GM12864 (cell line): Measurements from ENCODE around the gene EPS15.

ENCODE experiments used
- DNase-seq: peaks from one replicate; pipeline ENCODE4 v3.0.0-alpha.2; 2011; ENCODE audit warnings: low read depth
- H3K4me3 ChIP-seq: 2 replicates; pipeline ENCODE4 v1.5.1; 2011; ENCODE audit warnings: mild to moderate bottlenecking, low read depth, low read length, control low read depth
- TF ChIP-seq, protein P1 (sequence below): IDR thresholded peaks from 2 replicates; pipeline ENCODE4 v1.5.1; 2011; ENCODE audit warnings: low read depth, mild to moderate bottlenecking, moderate library complexity, low read length, control low read depth, inconsistent platforms; ENCODE audit errors: missing control alignments

EPS15 gene

DNA sequence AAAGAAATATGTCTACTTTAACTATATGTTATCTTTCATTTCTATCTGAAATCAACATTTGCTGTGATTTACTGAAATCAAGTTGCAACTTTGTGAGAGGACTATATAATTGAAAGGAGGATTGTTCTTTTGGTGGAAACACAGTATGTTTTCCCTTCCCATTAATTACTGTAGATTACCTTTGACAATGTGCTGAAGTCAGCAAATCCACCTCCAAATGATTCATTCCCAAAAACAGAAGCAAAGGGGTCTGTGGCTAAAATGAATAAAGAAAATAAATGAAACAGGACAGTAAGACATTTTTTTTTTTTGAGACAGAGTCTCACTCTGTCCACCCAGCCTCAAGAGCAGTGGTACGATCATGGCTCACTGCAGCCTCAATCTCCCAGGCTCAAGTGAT, 153.3 kb downstream of the EPS15 start:
- DNase-seq = no peak
- TF ChIP-seq, protein P1, sequence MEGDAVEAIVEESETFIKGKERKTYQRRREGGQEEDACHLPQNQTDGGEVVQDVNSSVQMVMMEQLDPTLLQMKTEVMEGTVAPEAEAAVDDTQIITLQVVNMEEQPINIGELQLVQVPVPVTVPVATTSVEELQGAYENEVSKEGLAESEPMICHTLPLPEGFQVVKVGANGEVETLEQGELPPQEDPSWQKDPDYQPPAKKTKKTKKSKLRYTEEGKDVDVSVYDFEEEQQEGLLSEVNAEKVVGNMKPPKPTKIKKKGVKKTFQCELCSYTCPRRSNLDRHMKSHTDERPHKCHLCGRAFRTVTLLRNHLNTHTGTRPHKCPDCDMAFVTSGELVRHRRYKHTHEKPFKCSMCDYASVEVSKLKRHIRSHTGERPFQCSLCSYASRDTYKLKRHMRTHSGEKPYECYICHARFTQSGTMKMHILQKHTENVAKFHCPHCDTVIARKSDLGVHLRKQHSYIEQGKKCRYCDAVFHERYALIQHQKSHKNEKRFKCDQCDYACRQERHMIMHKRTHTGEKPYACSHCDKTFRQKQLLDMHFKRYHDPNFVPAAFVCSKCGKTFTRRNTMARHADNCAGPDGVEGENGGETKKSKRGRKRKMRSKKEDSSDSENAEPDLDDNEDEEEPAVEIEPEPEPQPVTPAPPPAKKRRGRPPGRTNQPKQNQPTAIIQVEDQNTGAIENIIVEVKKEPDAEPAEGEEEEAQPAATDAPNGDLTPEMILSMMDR = no peak
- no peak overlapping the region for H3K4me3 ChIP-seq

DNA sequence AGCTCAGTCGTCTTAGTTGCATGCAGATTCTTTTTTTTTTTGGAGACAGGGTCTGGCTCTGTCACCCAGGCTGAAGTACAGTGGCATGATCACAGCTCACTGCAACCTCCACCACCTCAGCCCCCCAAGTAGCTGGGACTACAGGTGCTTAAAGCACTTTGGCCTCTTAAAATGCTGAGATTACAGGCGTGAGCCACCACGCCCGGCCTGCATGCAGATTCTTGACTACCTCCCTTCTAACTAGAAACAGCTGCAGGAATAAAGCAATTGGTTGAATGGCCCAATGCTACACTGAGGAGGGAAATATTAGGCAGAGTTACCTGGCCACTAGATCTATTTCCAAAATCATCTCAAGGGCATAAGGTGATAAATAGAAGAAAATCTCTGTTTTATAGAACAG, 159.2 kb downstream of the EPS15 start:
- no peak for DNase-seq
- TF ChIP-seq, protein P1 = no peak
- H3K4me3 ChIP-seq = no peak overlapping the region

DNA sequence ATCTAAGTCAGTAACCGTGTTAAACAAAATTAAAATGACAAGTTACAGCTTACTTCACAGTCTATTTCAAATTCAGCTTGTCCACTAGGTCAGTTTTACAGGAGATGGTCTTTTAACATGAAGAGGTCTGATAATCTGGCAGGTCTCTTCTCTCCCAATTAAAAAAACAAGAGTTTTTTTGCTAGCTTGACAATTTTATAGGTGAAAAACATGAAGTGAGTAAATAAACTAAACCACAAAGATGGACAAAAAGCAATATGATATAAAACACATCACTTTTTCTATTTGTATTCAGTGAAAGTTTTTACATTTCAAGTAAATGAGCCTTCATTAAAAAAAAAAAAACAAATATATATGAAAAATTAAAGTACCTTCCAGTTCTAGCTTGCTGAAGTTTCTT, 163.7 kb downstream of the EPS15 start:
- DNase-seq = no peak
- TF ChIP-seq, protein P1 = no peak
- H3K4me3 ChIP-seq = no peak overlapping the region

DNA sequence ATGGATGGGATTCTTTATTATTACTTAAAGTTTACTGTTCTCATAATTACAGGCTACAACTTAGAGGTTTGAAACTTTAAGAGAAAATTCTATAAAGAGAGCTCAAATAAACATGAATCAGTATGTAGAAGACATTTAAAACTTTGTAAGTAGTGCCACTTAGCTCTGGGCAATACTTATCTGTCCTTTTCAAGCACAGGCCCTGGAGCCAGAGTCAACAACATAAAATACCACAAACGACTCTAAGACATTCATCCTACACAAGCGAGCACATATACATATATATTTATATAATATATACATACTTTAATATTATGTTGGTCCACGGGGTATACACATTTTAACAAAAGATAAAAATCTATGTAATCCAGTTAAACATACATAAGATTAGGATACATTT, 164.7 kb downstream of the EPS15 start:
- no peak for DNase-seq
- TF ChIP-seq, protein P1 = no peak
- H3K4me3 ChIP-seq = no peak overlapping the region

DNA sequence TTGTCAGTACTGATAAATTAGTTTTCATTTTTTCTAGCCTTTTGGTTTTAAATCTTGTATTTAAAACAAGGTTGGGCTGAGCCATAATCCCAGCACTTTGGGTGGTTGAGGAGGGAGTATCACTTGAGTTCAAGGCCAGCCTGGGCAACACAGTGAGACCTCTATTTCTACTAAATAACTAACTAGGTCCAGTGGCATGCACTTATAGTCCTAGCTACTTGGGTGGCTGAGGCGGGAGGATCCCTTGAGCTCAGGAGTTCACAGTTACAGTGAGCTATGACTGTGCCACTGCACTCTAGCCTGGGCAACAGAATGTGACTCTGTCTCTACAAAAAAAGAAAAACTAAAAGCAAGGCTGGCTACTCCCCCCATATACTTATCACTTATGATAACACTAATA, 167.2 kb downstream of the EPS15 start:
- TF ChIP-seq, protein P1 = no peak
- DNase-seq = no peak
- no peak overlapping the region for H3K4me3 ChIP-seq

DNA sequence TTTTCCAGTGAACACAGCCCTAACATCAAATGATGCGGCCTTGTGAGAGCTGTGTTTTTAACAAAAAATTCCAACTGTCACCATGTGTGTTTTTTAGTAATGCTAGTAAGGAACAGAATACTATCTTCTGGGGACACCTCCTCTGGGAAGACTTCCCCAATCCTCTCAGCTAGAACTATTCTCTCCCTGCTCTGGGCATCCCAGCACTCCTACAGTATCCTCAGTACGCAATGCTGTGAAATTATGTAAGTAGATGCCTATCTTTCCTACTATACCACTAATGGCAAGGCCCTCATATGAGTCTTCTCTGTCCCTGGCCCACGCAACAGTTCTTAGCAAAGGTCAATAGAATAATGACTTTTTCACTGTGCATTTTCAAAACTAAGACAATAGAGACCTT, 169.2 kb downstream of the EPS15 start:
- TF ChIP-seq, protein P1 = no peak
- no peak overlapping the region for H3K4me3 ChIP-seq
- no peak for DNase-seq

DNA sequence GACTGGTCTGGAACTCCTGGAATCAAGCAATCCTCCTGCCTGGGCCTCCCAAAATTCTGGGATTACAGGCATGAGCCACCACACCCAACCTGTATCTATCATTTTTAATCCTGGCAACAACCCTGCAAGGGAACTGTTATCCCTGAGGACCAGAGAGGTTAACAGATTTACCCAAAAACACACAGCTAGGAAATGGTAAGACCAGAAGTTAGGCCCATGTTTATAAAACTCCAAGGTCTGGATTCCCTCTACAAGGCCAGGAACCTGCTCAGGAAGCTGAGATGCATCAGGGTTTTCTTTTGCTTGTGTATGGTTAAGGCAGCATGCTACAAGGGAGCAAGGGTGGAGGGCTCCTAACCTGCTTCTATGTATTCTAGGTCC, 170.9 kb downstream of the EPS15 start:
- TF ChIP-seq, protein P1 = no peak
- DNase-seq = no peak
- no peak overlapping the region for H3K4me3 ChIP-seq
